WI38 (cell line): ENCODE data around the gene CPLX1.

Source experiments
- H3K4me3 ChIP-seq: 2 replicates; pipeline ENCODE4 v1.5.1; 2011; ENCODE audit warnings: low read depth, mild to moderate bottlenecking, control low read depth, low read length
- TF ChIP-seq, protein P1 (sequence below): IDR thresholded peaks from 2 replicates; pipeline ENCODE4 v1.5.1; 2012; ENCODE audit warnings: low read depth, mild to moderate bottlenecking, control low read depth, low read length

Gene CPLX1

DNA sequence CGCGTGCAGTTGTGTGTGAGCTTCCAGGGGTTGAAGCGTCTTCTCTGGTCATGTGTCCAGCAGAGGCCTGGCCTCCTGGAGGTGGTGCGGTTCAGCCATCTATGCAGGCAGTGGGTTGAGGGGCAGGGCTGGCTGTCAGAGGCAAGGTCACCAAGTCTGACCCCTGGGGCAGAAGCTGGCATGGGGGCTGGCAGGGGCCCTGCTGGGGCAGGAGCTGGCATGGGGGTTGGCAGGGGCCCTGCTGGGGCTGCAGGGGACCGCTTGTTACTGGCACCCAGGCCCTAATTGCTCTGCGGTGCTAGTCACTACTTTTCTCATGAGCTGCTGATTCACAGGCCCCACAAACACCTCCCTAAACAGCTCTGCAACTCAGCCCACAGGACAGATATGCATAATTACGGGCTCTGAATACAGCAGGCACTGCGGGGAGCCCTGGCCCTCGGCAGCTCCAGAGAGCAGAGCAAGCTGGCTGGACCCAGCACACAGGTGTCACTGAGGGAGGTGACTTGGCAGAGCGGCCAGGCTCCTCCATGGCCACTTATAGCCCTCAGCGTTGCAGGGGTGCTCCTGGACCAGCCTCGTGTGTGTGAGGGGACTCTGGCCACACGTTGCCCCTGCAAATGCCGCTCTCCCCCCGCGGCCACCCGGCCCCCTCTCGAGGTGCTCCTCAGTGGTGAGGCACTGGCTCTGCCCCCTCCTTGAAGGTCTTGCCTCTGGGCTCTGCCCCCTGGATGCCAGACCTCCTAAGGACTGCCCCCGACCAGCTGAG, 32.7 kb downstream of the CPLX1 start:
- no peak overlapping the region for H3K4me3 ChIP-seq
- TF ChIP-seq, protein P1, sequence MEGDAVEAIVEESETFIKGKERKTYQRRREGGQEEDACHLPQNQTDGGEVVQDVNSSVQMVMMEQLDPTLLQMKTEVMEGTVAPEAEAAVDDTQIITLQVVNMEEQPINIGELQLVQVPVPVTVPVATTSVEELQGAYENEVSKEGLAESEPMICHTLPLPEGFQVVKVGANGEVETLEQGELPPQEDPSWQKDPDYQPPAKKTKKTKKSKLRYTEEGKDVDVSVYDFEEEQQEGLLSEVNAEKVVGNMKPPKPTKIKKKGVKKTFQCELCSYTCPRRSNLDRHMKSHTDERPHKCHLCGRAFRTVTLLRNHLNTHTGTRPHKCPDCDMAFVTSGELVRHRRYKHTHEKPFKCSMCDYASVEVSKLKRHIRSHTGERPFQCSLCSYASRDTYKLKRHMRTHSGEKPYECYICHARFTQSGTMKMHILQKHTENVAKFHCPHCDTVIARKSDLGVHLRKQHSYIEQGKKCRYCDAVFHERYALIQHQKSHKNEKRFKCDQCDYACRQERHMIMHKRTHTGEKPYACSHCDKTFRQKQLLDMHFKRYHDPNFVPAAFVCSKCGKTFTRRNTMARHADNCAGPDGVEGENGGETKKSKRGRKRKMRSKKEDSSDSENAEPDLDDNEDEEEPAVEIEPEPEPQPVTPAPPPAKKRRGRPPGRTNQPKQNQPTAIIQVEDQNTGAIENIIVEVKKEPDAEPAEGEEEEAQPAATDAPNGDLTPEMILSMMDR: no peak

DNA sequence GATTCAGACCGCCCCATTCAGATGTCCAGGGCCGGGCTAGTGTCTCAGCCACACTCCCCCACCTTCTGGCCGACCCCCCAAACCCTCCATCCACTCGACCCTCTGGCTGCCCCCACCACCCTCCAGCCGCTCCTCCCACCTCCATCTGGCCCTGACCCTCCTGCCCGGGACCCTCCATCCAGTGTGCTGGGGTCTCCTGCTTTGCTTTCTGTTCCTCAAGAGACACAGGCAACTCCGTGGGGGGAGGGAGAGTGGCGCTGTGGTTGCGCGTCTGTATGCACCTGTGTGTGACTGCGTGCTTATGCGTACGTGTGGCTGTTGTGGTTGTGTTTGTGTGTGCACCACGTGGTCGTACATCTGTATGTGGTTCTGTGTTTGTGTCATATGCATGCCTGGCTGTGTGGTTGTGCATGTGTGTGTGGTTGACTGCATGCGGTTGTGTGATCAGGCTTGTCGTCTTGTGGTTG, 33.3 kb downstream of the CPLX1 start:
- TF ChIP-seq, protein P1: no peak
- H3K4me3 ChIP-seq: no peak overlapping the region

GRCh38 chr4:791898-792625, 33.9 kb downstream of the CPLX1 start:
- no peak overlapping the region for H3K4me3 ChIP-seq
- TF ChIP-seq, protein P1: no peak

DNA sequence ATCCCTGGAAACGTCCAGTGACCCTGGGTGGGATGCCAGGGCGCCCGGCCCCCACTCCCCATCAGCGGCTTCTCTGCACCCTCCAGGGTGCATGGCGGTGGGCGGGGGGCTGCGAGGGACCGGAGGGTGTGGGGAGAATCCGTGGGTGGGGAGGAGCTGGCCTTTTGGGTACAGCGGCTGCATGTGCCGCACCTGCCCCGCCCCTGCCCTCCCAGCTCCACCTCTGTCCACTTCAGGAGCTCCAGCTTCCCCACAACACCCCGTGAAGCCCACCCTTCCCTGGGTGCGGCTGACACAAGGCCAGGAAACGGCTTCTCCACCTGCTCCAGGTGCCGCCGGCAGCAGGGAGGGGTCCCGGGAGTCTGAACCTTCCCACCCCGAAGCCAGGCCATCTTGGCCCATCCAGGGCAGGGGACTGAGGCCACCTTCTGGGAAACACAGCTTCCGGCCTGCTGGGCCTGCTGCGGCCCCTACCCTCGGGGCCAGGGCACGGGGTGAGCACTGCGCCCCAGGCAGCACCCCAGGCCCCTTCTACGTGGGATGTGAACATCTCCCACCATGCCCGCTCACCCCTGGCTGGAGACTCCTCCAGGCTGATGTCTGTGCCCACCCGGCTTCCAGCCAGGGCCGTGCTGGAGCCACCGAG, 34.6 kb downstream of the CPLX1 start:
- no peak overlapping the region for H3K4me3 ChIP-seq
- TF ChIP-seq, protein P1: no peak

GRCh38 chr4:790466-790820, 35.5 kb downstream of the CPLX1 start:
- TF ChIP-seq, protein P1: no peak

GRCh38 chr4:789571-790465, 36.1 kb downstream of the CPLX1 start:
- TF ChIP-seq, protein P1: no peak
- H3K4me3 ChIP-seq: no peak overlapping the region

More at GRCh38 chr4:790466-790820, 35.5 kb downstream of the CPLX1 start:
- H3K4me3 ChIP-seq: no peak overlapping the region
